Liver (tissue), 9 donors: ENCODE data around the gene ALPP. TPM values are rescaled to one million over a fixed set of nuclear protein-coding genes. Genes with fewer than 3 reads are reported as not detected.

Source experiments
- DNase-seq: peaks from one replicate; pipeline ENCODE4 v3.0.0-alpha.2; 2017; ENCODE audit warnings: low spot score
- H3K27ac ChIP-seq, 2 donors: one replicate each; pipeline ENCODE4 v1.7.0; 2013; ENCODE audit warnings: inconsistent platforms in 2 of 2, low read length in 2 of 2, control low read depth in 1 of 2, low read depth in 1 of 2, mild to moderate bottlenecking in 1 of 2
- H3K27me3 ChIP-seq, 4 donors: one replicate each; pipeline versions ENCODE4 v1.6.1 to v1.7.0; 2013; ENCODE audit warnings: low read length in 3 of 4, inconsistent platforms in 1 of 4, mild to moderate bottlenecking in 1 of 4, moderate library complexity in 1 of 4; ENCODE audit not compliant: control insufficient read depth in 4 of 4, insufficient read depth in 4 of 4
- H3K36me3 ChIP-seq, 4 donors: one replicate each; pipeline versions ENCODE4 v1.6.1 to v1.7.0; 2013; ENCODE audit warnings: low read length in 3 of 4, mild to moderate bottlenecking in 3 of 4, low read depth in 1 of 4, moderate library complexity in 1 of 4; ENCODE audit not compliant: control insufficient read depth in 4 of 4, insufficient read depth in 3 of 4
- H3K4me1 ChIP-seq, 4 donors: one replicate each; pipeline versions ENCODE4 v1.6.1 to v1.7.0; 2013; ENCODE audit warnings: low read length in 3 of 4, mild to moderate bottlenecking in 3 of 4, moderate library complexity in 1 of 4; ENCODE audit not compliant: control insufficient read depth in 4 of 4, insufficient read depth in 4 of 4
- H3K4me3 ChIP-seq, 3 donors: one replicate each; pipeline versions ENCODE4 v1.6.1 to v1.7.0; 2013; ENCODE audit warnings: low read length in 3 of 3, control low read depth in 1 of 3, low read depth in 1 of 3, mild to moderate bottlenecking in 1 of 3
- H3K9ac ChIP-seq, 2 donors: one replicate each; pipeline ENCODE4 v1.7.0; 2013; ENCODE audit warnings: low read length in 2 of 2, mild to moderate bottlenecking in 2 of 2, moderate library complexity in 2 of 2, control low read depth in 1 of 2, low read depth in 1 of 2
- H3K9me3 ChIP-seq, 4 donors: one replicate each; pipeline versions ENCODE4 v1.6.1 to v1.7.0; 2013; ENCODE audit warnings: low read length in 3 of 4; ENCODE audit not compliant: control insufficient read depth in 4 of 4
- ATF3 ChIP-seq: IDR thresholded peaks from 2 replicates; pipeline ENCODE4 v1.6.1; 2016; ENCODE audit warnings: antibody characterized with exemption
- EGR1 ChIP-seq, 2 donors: IDR thresholded peaks; 2 replicates each; pipeline ENCODE4 v1.6.1; 2016 to 2018; ENCODE audit warnings: antibody characterized with exemption in 2 of 2, low read depth in 2 of 2
- FOXA1 ChIP-seq: IDR thresholded peaks from 2 replicates; pipeline ENCODE4 v1.6.1; 2016; ENCODE audit warnings: antibody characterized with exemption
- FOXA2 ChIP-seq: IDR thresholded peaks from 2 replicates; pipeline ENCODE4 v1.6.1; 2016; ENCODE audit warnings: antibody characterized with exemption
- GABPA ChIP-seq, 2 donors: IDR thresholded peaks in 1 of 2; conservative IDR thresholded peaks in 1 of 2; 2 replicates each; pipeline ENCODE4 v1.6.1; 2016; ENCODE audit warnings: antibody characterized with exemption in 2 of 2, mild to moderate bottlenecking in 1 of 2, moderate library complexity in 1 of 2
- HNF4A ChIP-seq, 2 donors: conservative IDR thresholded peaks; 2 replicates each; pipeline ENCODE4 v1.6.1; 2016; ENCODE audit warnings: antibody characterized with exemption in 2 of 2, mild to moderate bottlenecking in 2 of 2
- HNF4G ChIP-seq: IDR thresholded peaks from 2 replicates; pipeline ENCODE4 v1.6.1; 2016; ENCODE audit warnings: antibody characterized with exemption
- JUND ChIP-seq, 2 donors: IDR thresholded peaks; 2 replicates each; pipeline ENCODE4 v1.6.1; 2016; ENCODE audit warnings: antibody characterized with exemption in 2 of 2
- MAX ChIP-seq: IDR thresholded peaks from 2 replicates; pipeline ENCODE4 v1.6.1; 2016; ENCODE audit warnings: antibody characterized with exemption
- NR2F2 ChIP-seq: IDR thresholded peaks from 2 replicates; pipeline ENCODE4 v1.6.1; 2016; ENCODE audit warnings: antibody characterized with exemption
- RAD21 ChIP-seq, 2 donors: IDR thresholded peaks; 2 replicates each; pipeline ENCODE4 v1.6.1; 2016; ENCODE audit warnings: antibody characterized with exemption in 2 of 2, mild to moderate bottlenecking in 2 of 2
- REST ChIP-seq: IDR thresholded peaks from 2 replicates; pipeline ENCODE4 v1.6.1; 2016; ENCODE audit warnings: antibody characterized with exemption, mild to moderate bottlenecking
- RXRA ChIP-seq, 2 donors: IDR thresholded peaks; 2 replicates each; pipeline ENCODE4 v1.6.1; 2017 to 2018; ENCODE audit warnings: antibody characterized with exemption in 2 of 2, mild to moderate bottlenecking in 1 of 2
- SP1 ChIP-seq: IDR thresholded peaks from 2 replicates; pipeline ENCODE4 v1.6.1; 2018; ENCODE audit warnings: antibody characterized with exemption, mild to moderate bottlenecking
- TAF1 ChIP-seq: conservative IDR thresholded peaks from 2 replicates; pipeline ENCODE4 v1.6.1; 2016; ENCODE audit warnings: antibody characterized with exemption, mild to moderate bottlenecking
- YY1 ChIP-seq: IDR thresholded peaks from 2 replicates; pipeline ENCODE4 v1.6.1; 2016; ENCODE audit warnings: antibody characterized with exemption, mild to moderate bottlenecking
- ZBTB33 ChIP-seq: IDR thresholded peaks from 2 replicates; pipeline ENCODE4 v1.6.1; 2016; ENCODE audit warnings: antibody characterized with exemption
- WGBS: extraction: QIAGEN DNeasy Blood & Tissue Kit; methylation state at CpG from one replicate; pipeline ENCODE4 v1.1.7; 2013; 5-methylcytosine and 5-hydroxymethylcytosine counted together
- polyA plus RNA-seq, 2 donors: library from polyadenylated mRNA; stranded (reverse) in 1 of 2; unstranded in 1 of 2; fragments of 200-250 nt in 1 of 2; fragments of >200 nt in 1 of 2; fragmentation: Nextera tagmentation in 1 of 2; extraction: Ambion mirVana in 1 of 2; gene quantifications; one replicate each; pipeline versions ENCODE4 v1.2.1 to v1.2.3, GENCODE V29; 2013 to 2015
- total RNA-seq, 2 donors: library from RNA; depleted of rRNA; stranded (reverse); fragments of >200 nt; gene quantifications; one replicate each; pipeline ENCODE4 v1.2.3, GENCODE V29; 2014
- TF ChIP-seq, protein P1 (sequence below): fragments of 150-350 bp; IDR thresholded peaks from 2 replicates; pipeline ENCODE4 v1.5.1; 2017; ENCODE audit warnings: improper control_type of control experiment, low read depth, low read length; ENCODE audit not compliant: missing input control
- donor health status: healthy.
- donor health status: healthy.
- donor health status: healthy.
- donor health status: healthy.
- donor health status: healthy.

Gene ALPP
- total and polyA plus RNA-seq, 4 donors: not detected

GRCh38 chr2:232376713-232377112, 1.8 kb upstream of the ALPP start:
- H3K9me3 ChIP-seq: no peaks in the 10 kb centered on the region
- no peak overlapping the region for H3K27ac ChIP-seq
- H3K4me1 ChIP-seq: peaks cover 0 to 1% (median 0%) of the 10 kb centered on the region in 4 donors
- H3K4me3 ChIP-seq: no peak overlapping the region
- WGBS: 90% methylated on average over 7 of the region's 7 CpGs
- H3K36me3 ChIP-seq: no peaks in the 10 kb centered on the region
- no peak overlapping the region for H3K9ac ChIP-seq
- peaks cover 0 to under 1% (median 0%) of the 10 kb centered on the region in 4 donors for H3K27me3 ChIP-seq
- DNase-seq: no peak
- TF ChIP-seq FOXA1: no peak
- no peak for TF ChIP-seq FOXA2
- TF ChIP-seq ATF3: no peak
- no peak for TF ChIP-seq RAD21 (IDR thresholded peaks at IDR 0.05)

- DNase-seq: no peak
- Histone ChIP-seq H3K4me1 (peaks cover 0 to 1% (median 0%) of the 10 kb centered on the region in 4 donors), H3K27ac (no peak overlapping the region), H3K9ac (no peak overlapping the region), H3K4me3 (no peak overlapping the region), H3K36me3 (no peaks in the 10 kb centered on the region), H3K9me3 (no peaks in the 10 kb centered on the region), H3K27me3 (peaks cover 0 to 3% (median 2%) of the 10 kb centered on the region in 4 donors)
- 92% methylated on average over 7 of the region's 7 CpGs for WGBS
- TF ChIP-seq RXRA (IDR thresholded peaks at IDR 0.05): no peak
- no peak for TF ChIP-seq YY1
- TF ChIP-seq, protein P1, sequence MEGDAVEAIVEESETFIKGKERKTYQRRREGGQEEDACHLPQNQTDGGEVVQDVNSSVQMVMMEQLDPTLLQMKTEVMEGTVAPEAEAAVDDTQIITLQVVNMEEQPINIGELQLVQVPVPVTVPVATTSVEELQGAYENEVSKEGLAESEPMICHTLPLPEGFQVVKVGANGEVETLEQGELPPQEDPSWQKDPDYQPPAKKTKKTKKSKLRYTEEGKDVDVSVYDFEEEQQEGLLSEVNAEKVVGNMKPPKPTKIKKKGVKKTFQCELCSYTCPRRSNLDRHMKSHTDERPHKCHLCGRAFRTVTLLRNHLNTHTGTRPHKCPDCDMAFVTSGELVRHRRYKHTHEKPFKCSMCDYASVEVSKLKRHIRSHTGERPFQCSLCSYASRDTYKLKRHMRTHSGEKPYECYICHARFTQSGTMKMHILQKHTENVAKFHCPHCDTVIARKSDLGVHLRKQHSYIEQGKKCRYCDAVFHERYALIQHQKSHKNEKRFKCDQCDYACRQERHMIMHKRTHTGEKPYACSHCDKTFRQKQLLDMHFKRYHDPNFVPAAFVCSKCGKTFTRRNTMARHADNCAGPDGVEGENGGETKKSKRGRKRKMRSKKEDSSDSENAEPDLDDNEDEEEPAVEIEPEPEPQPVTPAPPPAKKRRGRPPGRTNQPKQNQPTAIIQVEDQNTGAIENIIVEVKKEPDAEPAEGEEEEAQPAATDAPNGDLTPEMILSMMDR: no peak
- TF ChIP-seq HNF4G: no peak
- no peak for TF ChIP-seq NR2F2
- TF ChIP-seq TAF1: no peak
- no peak for TF ChIP-seq RAD21 (IDR thresholded peaks at IDR 0.05)
- no peak for TF ChIP-seq REST
- no peak for TF ChIP-seq MAX
- no peak for TF ChIP-seq ZBTB33
- TF ChIP-seq SP1: no peak
- no peak for TF ChIP-seq FOXA1
- TF ChIP-seq ATF3: no peak
- no peak for TF ChIP-seq JUND (IDR thresholded peaks at IDR 0.05)
- TF ChIP-seq FOXA2: no peak
- TF ChIP-seq HNF4A (conservative IDR thresholded peaks at IDR 0.05): no peak
- TF ChIP-seq EGR1 (IDR thresholded peaks at IDR 0.05; ENCODE audit: low read depth in 2 of 2): no peak
- TF ChIP-seq GABPA (IDR thresholded peaks at IDR 0.05 in 1 of 2, conservative IDR thresholded peaks at IDR 0.05 in 1 of 2): no peak
These were observed 1.2 kb upstream of the ALPP start for GRCh38 chr2:232377319-232377718.
